ENCODE data around the gene CACNG6.

DNA sequence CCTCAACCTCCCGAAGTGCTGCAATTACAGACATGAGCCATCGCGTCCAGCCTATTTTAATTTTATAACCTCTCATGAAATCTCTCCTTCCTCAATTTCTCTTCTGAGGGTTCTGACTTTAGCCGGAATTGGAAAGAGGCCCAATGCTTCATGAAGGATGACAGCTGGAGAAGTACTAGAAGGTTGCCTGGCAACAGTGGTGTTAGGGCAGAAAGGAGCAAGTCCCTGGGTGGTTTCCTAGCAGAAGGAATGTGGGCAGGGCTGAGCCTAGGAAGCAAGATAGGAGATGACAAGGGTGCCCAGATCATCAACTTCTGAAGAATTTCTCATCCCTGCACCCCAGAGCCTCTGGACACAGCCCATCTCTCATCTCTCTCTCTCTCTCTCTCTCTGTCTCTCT, 25.8 kb downstream of the CACNG6 start:
- TF ChIP-seq, protein P1, sequence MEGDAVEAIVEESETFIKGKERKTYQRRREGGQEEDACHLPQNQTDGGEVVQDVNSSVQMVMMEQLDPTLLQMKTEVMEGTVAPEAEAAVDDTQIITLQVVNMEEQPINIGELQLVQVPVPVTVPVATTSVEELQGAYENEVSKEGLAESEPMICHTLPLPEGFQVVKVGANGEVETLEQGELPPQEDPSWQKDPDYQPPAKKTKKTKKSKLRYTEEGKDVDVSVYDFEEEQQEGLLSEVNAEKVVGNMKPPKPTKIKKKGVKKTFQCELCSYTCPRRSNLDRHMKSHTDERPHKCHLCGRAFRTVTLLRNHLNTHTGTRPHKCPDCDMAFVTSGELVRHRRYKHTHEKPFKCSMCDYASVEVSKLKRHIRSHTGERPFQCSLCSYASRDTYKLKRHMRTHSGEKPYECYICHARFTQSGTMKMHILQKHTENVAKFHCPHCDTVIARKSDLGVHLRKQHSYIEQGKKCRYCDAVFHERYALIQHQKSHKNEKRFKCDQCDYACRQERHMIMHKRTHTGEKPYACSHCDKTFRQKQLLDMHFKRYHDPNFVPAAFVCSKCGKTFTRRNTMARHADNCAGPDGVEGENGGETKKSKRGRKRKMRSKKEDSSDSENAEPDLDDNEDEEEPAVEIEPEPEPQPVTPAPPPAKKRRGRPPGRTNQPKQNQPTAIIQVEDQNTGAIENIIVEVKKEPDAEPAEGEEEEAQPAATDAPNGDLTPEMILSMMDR (IDR thresholded peaks at IDR 0.05) = no peak
- no peak for TF ChIP-seq POLR2A (IDR thresholded peaks at IDR 0.05)
